Prostate gland (tissue), 2 donors: ENCODE results near the gene ST6GALNAC5. TPM values are rescaled to one million over a fixed set of nuclear protein-coding genes. Genes with fewer than 3 reads are reported as not detected.

ENCODE experiments used
- DNase-seq: peaks from one replicate; pipeline ENCODE4 v3.0.0-alpha.2; 2019; ENCODE audit warnings: low spot score
- H3K27ac ChIP-seq, 2 donors: fragments of 200-600 bp; sonication (generic); 2 replicates each; pipeline ENCODE4 v1.5.1; 2017 to 2019
- H3K27me3 ChIP-seq: fragments of 200-600 bp; sonication (generic); replicated peaks from 2 replicates; pipeline ENCODE4 v1.5.1; 2019; ENCODE audit not compliant: insufficient read depth
- H3K36me3 ChIP-seq, 2 donors: fragments of 200-600 bp; sonication (generic); 1 replicate in 1 of 2; 2 replicates in 1 of 2; pipeline versions ENCODE4 v1.5.1 to v1.8.1; 2017 to 2019
- H3K4me1 ChIP-seq: fragments of 200-600 bp; sonication (generic); replicated peaks from 2 replicates; pipeline ENCODE4 v1.5.1; 2019
- H3K4me3 ChIP-seq, 2 donors: fragments of 200-600 bp; sonication (generic); 2 replicates each; pipeline ENCODE4 v1.5.1; 2017 to 2019
- H3K9me3 ChIP-seq: fragments of 200-600 bp; sonication (generic); 2 replicates; pipeline ENCODE4 v1.5.1; 2017
- CTCF ChIP-seq, 4 experiments: fragments of 200-600 bp in 2 of 4; fragments of 450-650 bp in 2 of 4; sonication (generic) in 2 of 4; IDR thresholded peaks; 1 replicate in 3 of 4; 2 replicates in 1 of 4; pipeline ENCODE4 v1.5.1; 2016 to 2019; ENCODE audit warnings: antibody characterized with exemption in 4 of 4, mild to moderate bottlenecking in 2 of 4, moderate library complexity in 2 of 4
- POLR2A ChIP-seq: fragments of 450-650 bp; IDR thresholded peaks from one replicate; pipeline ENCODE4 v1.6.1; 2016; ENCODE audit warnings: antibody characterized with exemption, mild to moderate bottlenecking
- POLR2AphosphoS5 ChIP-seq: sonication (generic); formaldehyde crosslinking; IDR thresholded peaks from one replicate; pipeline ENCODE4 v1.6.1; 2017; ENCODE audit warnings: antibody characterized with exemption
- WGBS: methylation state at CpG from one replicate; pipeline ENCODE4 v1.1.5; 2018; 5-methylcytosine and 5-hydroxymethylcytosine counted together
- intact Hi-C: fragments of 100-400 bp; cut with DNase I; formaldehyde crosslinking; loops from one replicate; pipeline ENCODE4 v1.14.2; 2022
- total RNA-seq, 2 donors: library from RNA; depleted of rRNA; stranded (reverse); fragments of >200 nt; gene quantifications; one replicate each; pipeline ENCODE4 v1.1.0, GENCODE V29; 2016

The ST6GALNAC5 gene
- total RNA-seq, 2 donors from 2014 or later = 4.8 to 18.5 TPM

- DNase-seq = no peak
- Histone ChIP-seq H3K36me3 (no peaks in the 10 kb centered on the region), H3K9me3 (no peaks in the 10 kb centered on the region), H3K27ac (no peak overlapping the region), H3K27me3 (no peaks in the 10 kb centered on the region), H3K4me1 (no peaks in the 10 kb centered on the region), H3K4me3 (no peak overlapping the region)
- intact Hi-C loops = no loop called here
- TF ChIP-seq POLR2AphosphoS5 (no peak), POLR2A (no peak), CTCF (IDR thresholded peaks at IDR 0.05) (no peak)
- WGBS = 79% methylated on average over 7 of the region's 7 CpGs
These were observed 189.2 kb downstream of the ST6GALNAC5 start for GRCh38 chr1:77056525-77056924.

GRCh38 chr1:77057994-77058585 lies 190.8 kb downstream of the ST6GALNAC5 start:
- TF ChIP-seq POLR2AphosphoS5 = no peak
- TF ChIP-seq POLR2A = no peak
- no peak for TF ChIP-seq CTCF (IDR thresholded peaks at IDR 0.05)
- 80% methylated on average over 7 of the region's 7 CpGs for WGBS
- Histone ChIP-seq H3K36me3 (no peaks in the 10 kb centered on the region), H3K27ac (no peak overlapping the region), H3K4me1 (no peaks in the 10 kb centered on the region), H3K9me3 (no peaks in the 10 kb centered on the region), H3K27me3 (no peaks in the 10 kb centered on the region), H3K4me3 (no peak overlapping the region)
- DNase-seq = no peak
- intact Hi-C loops = no loop called here

- intact Hi-C loops = no loop called here
- DNase-seq = no peak
- TF ChIP-seq CTCF (IDR thresholded peaks at IDR 0.05) (no peak), POLR2A (no peak), POLR2AphosphoS5 (no peak)
- H3K27me3 ChIP-seq = no peaks in the 10 kb centered on the region
- H3K36me3 ChIP-seq = no peaks in the 10 kb centered on the region
- no peaks in the 10 kb centered on the region for H3K9me3 ChIP-seq
- 47% methylated on average over 5 of the region's 5 CpGs for WGBS
- no peaks in the 10 kb centered on the region for H3K4me1 ChIP-seq
- no peak overlapping the region for H3K4me3 ChIP-seq
- no peak overlapping the region for H3K27ac ChIP-seq
These were observed 192.7 kb downstream of the ST6GALNAC5 start for GRCh38 chr1:77060000-77060399.

GRCh38 chr1:77061162-77061561 lies 193.9 kb downstream of the ST6GALNAC5 start:
- 81% methylated on average over 3 of the region's 3 CpGs for WGBS
- no peaks in the 10 kb centered on the region for H3K27me3 ChIP-seq
- no peaks in the 10 kb centered on the region for H3K36me3 ChIP-seq
- no peaks in the 10 kb centered on the region for H3K4me1 ChIP-seq
- TF ChIP-seq CTCF (IDR thresholded peaks at IDR 0.05) = no peak
- no peak for TF ChIP-seq POLR2AphosphoS5
- TF ChIP-seq POLR2A = no peak
- no peak overlapping the region for H3K27ac ChIP-seq
- DNase-seq = no peak
- H3K4me3 ChIP-seq = no peak overlapping the region
- intact Hi-C loops = no loop called here
- no peaks in the 10 kb centered on the region for H3K9me3 ChIP-seq

GRCh38 chr1:77063118-77063517 lies 195.8 kb downstream of the ST6GALNAC5 start:
- no peak overlapping the region for H3K27ac ChIP-seq
- H3K4me3 ChIP-seq = no peak overlapping the region
- WGBS = 48% methylated on average over 4 of the region's 4 CpGs
- no peaks in the 10 kb centered on the region for H3K4me1 ChIP-seq
- H3K27me3 ChIP-seq = no peaks in the 10 kb centered on the region
- H3K36me3 ChIP-seq = no peaks in the 10 kb centered on the region
- TF ChIP-seq POLR2AphosphoS5 (no peak), CTCF (IDR thresholded peaks at IDR 0.05) (no peak), POLR2A (no peak)
- no peaks in the 10 kb centered on the region for H3K9me3 ChIP-seq
- no peak for DNase-seq
- intact Hi-C loops = no loop called here
